ENCODE results near the gene KRTAP15-1. TPM values are rescaled to one million over a fixed set of nuclear protein-coding genes. Genes with fewer than 3 reads are reported as not detected.
A peak's percentile ranks its signal among the peaks of the same experiment; 100 is the strongest.

Gene KRTAP15-1, protein sequence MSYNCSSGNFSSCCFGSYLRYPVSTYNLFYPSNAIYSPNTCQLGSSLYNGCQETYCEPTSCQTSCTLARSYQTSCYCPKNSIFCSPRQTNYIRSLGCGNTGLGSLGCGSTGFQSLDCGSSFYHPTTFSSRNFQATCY
- not detected in 2 replicates for total RNA-seq

DNA sequence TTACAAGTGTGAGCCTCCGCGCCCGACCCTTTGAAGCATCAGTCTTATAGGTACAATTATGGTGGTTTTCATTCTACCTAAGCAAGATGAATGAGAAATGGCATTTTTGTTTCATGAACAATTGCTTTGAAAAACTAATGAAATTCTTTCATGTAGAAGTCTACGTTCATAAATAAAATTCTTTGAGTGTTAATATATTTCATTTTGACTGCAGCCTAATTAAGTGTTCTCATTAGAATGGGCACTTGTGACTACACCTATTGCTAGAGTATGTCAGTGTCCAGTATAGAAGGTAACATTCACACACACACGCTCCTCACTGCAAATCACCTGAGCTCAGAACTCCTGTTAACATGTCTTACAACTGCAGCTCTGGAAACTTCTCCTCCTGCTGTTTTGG, at the start of gene KRTAP15-1:
Gene KRTAP15-1 (plus strand): TSS at position 301 of the 400 bp plus-strand sequence. CDS start 53 bp downstream, at position 354.
- no peak within 1 kb of the TSS for H3K4me3 ChIP-seq (ENCODE audit: low read depth, low read length)
- DNase-seq (ENCODE audit: low read depth), result no peak
- TF ChIP-seq CTCF (conservative IDR thresholded peaks at IDR 0.05; ENCODE audit: low read depth, low read length), result no peak

- no peak for DNase-seq (ENCODE audit: low read depth)
- TF ChIP-seq CTCF (conservative IDR thresholded peaks at IDR 0.05; ENCODE audit: low read depth, low read length), result no peak
- no peak overlapping the region for H3K4me3 ChIP-seq (ENCODE audit: low read depth, low read length)
Measured at GRCh38 chr21:30391492-30392025, 48.5 kb upstream of the KRTAP15-1 start.

GRCh38 chr21:30395731-30396130, 44.3 kb upstream of the KRTAP15-1 start, which contains the start of gene KRTAP13-1:
Gene KRTAP13-1, plus strand, starts transcription at chr21:30396031. Its CDS starts 56 bp downstream, at chr21:30396087.
- DNase-seq (ENCODE audit: low read depth), result no peak
- H3K4me3 ChIP-seq (ENCODE audit: low read depth, low read length), result no peak within 1 kb of the TSS
- TF ChIP-seq CTCF (conservative IDR thresholded peaks at IDR 0.05; ENCODE audit: low read depth, low read length), result no peak

- peak; percentile 20 for DNase-seq (ENCODE audit: low read depth)
- no peak overlapping the region for H3K4me3 ChIP-seq (ENCODE audit: low read depth, low read length)
- peak; percentile 60 for TF ChIP-seq CTCF (conservative IDR thresholded peaks at IDR 0.05; ENCODE audit: low read depth, low read length)
Measured at GRCh38 chr21:30408782-30409494, 31.1 kb upstream of the KRTAP15-1 start.

DNA sequence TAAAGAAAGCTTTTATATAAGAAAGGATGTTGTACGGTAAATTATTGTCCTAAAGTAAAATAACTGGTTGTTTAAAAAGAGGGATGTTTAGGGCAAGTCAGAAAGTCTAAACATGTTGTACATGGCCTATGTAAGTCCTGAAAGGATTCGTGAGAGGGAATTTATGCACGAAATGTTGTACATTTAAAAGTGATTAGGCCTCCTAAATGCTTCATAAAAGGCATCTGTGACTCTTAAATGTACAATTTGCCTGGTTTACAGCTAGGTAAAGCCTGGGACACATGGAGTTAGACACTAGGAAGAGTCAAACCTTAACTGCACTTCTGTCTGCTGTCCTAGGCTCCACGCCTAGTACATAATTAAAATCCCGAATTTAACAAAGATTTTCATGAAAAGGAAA, 24.1 kb upstream of the KRTAP15-1 start:
- no peak overlapping the region for H3K4me3 ChIP-seq (ENCODE audit: low read depth, low read length)
- DNase-seq (ENCODE audit: low read depth), result no peak
- no peak for TF ChIP-seq CTCF (conservative IDR thresholded peaks at IDR 0.05; ENCODE audit: low read depth, low read length)

- no peak within 1 kb of the TSS for H3K4me3 ChIP-seq (ENCODE audit: low read depth, low read length)
- TF ChIP-seq CTCF (conservative IDR thresholded peaks at IDR 0.05; ENCODE audit: low read depth, low read length), result no peak
Measured at GRCh38 chr21:30425826-30426225, 14.2 kb upstream of the KRTAP15-1 start, which contains the start of gene KRTAP13-3. Gene KRTAP13-3, minus strand, starts transcription at chr21:30425926. Its CDS starts 14 bp downstream, at chr21:30425912.

More at GRCh38 chr21:30425826-30426225, 14.2 kb upstream of the KRTAP15-1 start, which contains the start of gene KRTAP13-3:
- no peak for DNase-seq (ENCODE audit: low read depth)
